HEK293 (cell line): ENCODE data around the gene BCOR.

Experiments used
- BCL11A ChIP-seq: fragments of 450-650 bp; formaldehyde crosslinking; IDR thresholded peaks from 2 replicates; pipeline ENCODE4 v1.5.1; 2016; ENCODE audit warnings: low read depth, missing biosample characterization, missing genetic modification characterization
- HOXA7 ChIP-seq: sonication (generic); formaldehyde crosslinking; IDR thresholded peaks from 2 replicates; pipeline ENCODE4 v1.8.1; 2022; ENCODE audit warnings: missing genetic modification reagents, borderline replicate concordance
- KLF10 ChIP-seq: fragments of 450-650 bp; IDR thresholded peaks from 2 replicates; pipeline ENCODE4 v1.5.1; 2018; ENCODE audit warnings: missing biosample characterization, mild to moderate bottlenecking, missing genetic modification characterization
- MZF1 ChIP-seq: fragments of 450-650 bp; formaldehyde crosslinking; IDR thresholded peaks from 2 replicates; pipeline ENCODE4 v1.5.1; 2017; ENCODE audit warnings: missing biosample characterization, missing genetic modification characterization, borderline replicate concordance
- TCF7L2 ChIP-seq: IDR thresholded peaks from 2 replicates; pipeline ENCODE4 v1.6.1; 2011; ENCODE audit warnings: low read depth, mild to moderate bottlenecking, inconsistent platforms, low read length, moderate library complexity, borderline replicate concordance
- ZBTB21 ChIP-seq: fragments of 450-650 bp; formaldehyde crosslinking; IDR thresholded peaks from 2 replicates; pipeline ENCODE4 v1.5.1; 2017; ENCODE audit warnings: missing biosample characterization, missing genetic modification characterization
- ZNF274 ChIP-seq, 2 experiments: fragments of 200-500 bp in 1 of 2; fragments of 450-650 bp in 1 of 2; sonication (Bioruptor generic) in 1 of 2; formaldehyde crosslinking in 1 of 2; IDR thresholded peaks; 2 replicates each; pipeline versions ENCODE4 v1.5.1 to v1.6.1; 2014 to 2016; ENCODE audit warnings: borderline replicate concordance in 1 of 2, inconsistent platforms in 1 of 2, low read length in 1 of 2, missing biosample characterization in 1 of 2, missing genetic modification characterization in 1 of 2
- ZNF473 ChIP-seq: fragments of 450-650 bp; formaldehyde crosslinking; IDR thresholded peaks from 2 replicates; pipeline ENCODE4 v1.5.1; 2017; ENCODE audit warnings: missing biosample characterization, missing genetic modification characterization
- ZNF610 ChIP-seq: fragments of 450-650 bp; formaldehyde crosslinking; IDR thresholded peaks from 2 replicates; pipeline ENCODE4 v1.5.1; 2016; ENCODE audit warnings: missing biosample characterization, missing genetic modification characterization, borderline replicate concordance
- TF ChIP-seq, protein P1 (sequence below): fragments of 450-650 bp; formaldehyde crosslinking; IDR thresholded peaks from 2 replicates; pipeline ENCODE4 v1.5.1; 2016; ENCODE audit warnings: missing biosample characterization, missing genetic modification characterization

GRCh38 chrX:40085714-40086113 is 12.0 kb downstream of the BCOR start:
- no peak for TF ChIP-seq HOXA7 (CRISPR knock-in tag)
- TF ChIP-seq KLF10 = no peak
- no peak for TF ChIP-seq ZNF473 (tag by site-specific recombination)
- TF ChIP-seq BCL11A = no peak
- no peak for TF ChIP-seq ZNF610 (tag by site-specific recombination)
- TF ChIP-seq ZNF274 (IDR thresholded peaks at IDR 0.05; ENCODE audit: low read length) = no peak
- TF ChIP-seq ZNF274 (tag by site-specific recombination; IDR thresholded peaks at IDR 0.05; ENCODE audit: borderline replicate concordance) = no peak
- TF ChIP-seq TCF7L2 = no peak
- no peak for TF ChIP-seq MZF1
- TF ChIP-seq, protein P1, sequence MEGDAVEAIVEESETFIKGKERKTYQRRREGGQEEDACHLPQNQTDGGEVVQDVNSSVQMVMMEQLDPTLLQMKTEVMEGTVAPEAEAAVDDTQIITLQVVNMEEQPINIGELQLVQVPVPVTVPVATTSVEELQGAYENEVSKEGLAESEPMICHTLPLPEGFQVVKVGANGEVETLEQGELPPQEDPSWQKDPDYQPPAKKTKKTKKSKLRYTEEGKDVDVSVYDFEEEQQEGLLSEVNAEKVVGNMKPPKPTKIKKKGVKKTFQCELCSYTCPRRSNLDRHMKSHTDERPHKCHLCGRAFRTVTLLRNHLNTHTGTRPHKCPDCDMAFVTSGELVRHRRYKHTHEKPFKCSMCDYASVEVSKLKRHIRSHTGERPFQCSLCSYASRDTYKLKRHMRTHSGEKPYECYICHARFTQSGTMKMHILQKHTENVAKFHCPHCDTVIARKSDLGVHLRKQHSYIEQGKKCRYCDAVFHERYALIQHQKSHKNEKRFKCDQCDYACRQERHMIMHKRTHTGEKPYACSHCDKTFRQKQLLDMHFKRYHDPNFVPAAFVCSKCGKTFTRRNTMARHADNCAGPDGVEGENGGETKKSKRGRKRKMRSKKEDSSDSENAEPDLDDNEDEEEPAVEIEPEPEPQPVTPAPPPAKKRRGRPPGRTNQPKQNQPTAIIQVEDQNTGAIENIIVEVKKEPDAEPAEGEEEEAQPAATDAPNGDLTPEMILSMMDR (tag by site-specific recombination) = no peak
- no peak for TF ChIP-seq ZBTB21 (tag by site-specific recombination)
